ENCODE measurements around the gene NFATC4.
A peak's percentile ranks its signal among the peaks of the same experiment; 100 is the strongest.

The NFATC4 gene

GRCh38 chr14:24409192-24409591 is 41.2 kb downstream of the NFATC4 start:
- Histone ChIP-seq H3K4me3 (ENCODE audit: low read length) (no peak overlapping the region), H3K27ac (ENCODE audit: low read depth, low read length) (no peak overlapping the region), H3K79me1 (ENCODE audit: low read length) (no peaks in the 10 kb centered on the region), H3K9ac (ENCODE audit: low read length) (no peak overlapping the region), H3K18ac (ENCODE audit: low read length) (no peak overlapping the region), H3K23ac (ENCODE audit: low read length) (no peak overlapping the region), H3K4me2 (ENCODE audit: low read length) (no peak overlapping the region), H3K27me3 (ENCODE audit: insufficient read depth, low read length, poor library complexity) (no peaks in the 10 kb centered on the region), H2BK120ac (ENCODE audit: low read depth, low read length) (no peak overlapping the region), H2AK5ac (ENCODE audit: low read length) (no peak overlapping the region), H4K8ac (ENCODE audit: low read depth, low read length) (no peak overlapping the region), H3K36me3 (ENCODE audit: control insufficient read depth, insufficient read depth, low read length) (no peaks in the 10 kb centered on the region), H2BK5ac (ENCODE audit: low read length) (no peak overlapping the region), H3K79me2 (ENCODE audit: control insufficient read depth, insufficient read depth, low read length) (no peaks in the 10 kb centered on the region), H3K4me1 (ENCODE audit: control insufficient read depth, low read depth, low read length) (no peaks in the 10 kb centered on the region), H4K5ac (ENCODE audit: low read length) (no peak overlapping the region), H3K4ac (ENCODE audit: low read depth, low read length) (no peak overlapping the region), H3K56ac (ENCODE audit: low read length) (no peak overlapping the region), H2BK15ac (replicated peaks; ENCODE audit: low read depth) (no peak overlapping the region)
- DNase-seq: no peak
- no CpG with 5 or more reads among the region's 6 CpGs for WGBS (ENCODE audit: extremely low coverage, insufficient coverage, low lambda C conversion rate)

GRCh38 chr14:24409956-24410355 is 42.0 kb downstream of the NFATC4 start:
- Histone ChIP-seq H3K79me1 (ENCODE audit: low read length) (no peaks in the 10 kb centered on the region), H3K4me2 (ENCODE audit: low read length) (no peak overlapping the region), H3K9ac (ENCODE audit: low read length) (no peak overlapping the region), H4K5ac (ENCODE audit: low read length) (no peak overlapping the region), H2BK120ac (ENCODE audit: low read depth, low read length) (no peak overlapping the region), H2BK15ac (replicated peaks; ENCODE audit: low read depth) (no peak overlapping the region), H3K23ac (ENCODE audit: low read length) (no peak overlapping the region), H3K27ac (ENCODE audit: low read depth, low read length) (no peak overlapping the region), H3K79me2 (ENCODE audit: control insufficient read depth, insufficient read depth, low read length) (no peaks in the 10 kb centered on the region), H2BK5ac (ENCODE audit: low read length) (no peak overlapping the region), H3K4me3 (ENCODE audit: low read length) (no peak overlapping the region), H3K56ac (ENCODE audit: low read length) (no peak overlapping the region), H3K4me1 (ENCODE audit: control insufficient read depth, low read depth, low read length) (no peaks in the 10 kb centered on the region), H4K8ac (ENCODE audit: low read depth, low read length) (no peak overlapping the region), H3K4ac (ENCODE audit: low read depth, low read length) (no peak overlapping the region), H3K18ac (ENCODE audit: low read length) (no peak overlapping the region), H3K27me3 (ENCODE audit: insufficient read depth, low read length, poor library complexity) (no peaks in the 10 kb centered on the region), H3K36me3 (ENCODE audit: control insufficient read depth, insufficient read depth, low read length) (no peaks in the 10 kb centered on the region), H2AK5ac (ENCODE audit: low read length) (no peak overlapping the region)
- DNase-seq: no peak
- no CpG with 5 or more reads among the region's 10 CpGs for WGBS (ENCODE audit: extremely low coverage, insufficient coverage, low lambda C conversion rate)

DNA sequence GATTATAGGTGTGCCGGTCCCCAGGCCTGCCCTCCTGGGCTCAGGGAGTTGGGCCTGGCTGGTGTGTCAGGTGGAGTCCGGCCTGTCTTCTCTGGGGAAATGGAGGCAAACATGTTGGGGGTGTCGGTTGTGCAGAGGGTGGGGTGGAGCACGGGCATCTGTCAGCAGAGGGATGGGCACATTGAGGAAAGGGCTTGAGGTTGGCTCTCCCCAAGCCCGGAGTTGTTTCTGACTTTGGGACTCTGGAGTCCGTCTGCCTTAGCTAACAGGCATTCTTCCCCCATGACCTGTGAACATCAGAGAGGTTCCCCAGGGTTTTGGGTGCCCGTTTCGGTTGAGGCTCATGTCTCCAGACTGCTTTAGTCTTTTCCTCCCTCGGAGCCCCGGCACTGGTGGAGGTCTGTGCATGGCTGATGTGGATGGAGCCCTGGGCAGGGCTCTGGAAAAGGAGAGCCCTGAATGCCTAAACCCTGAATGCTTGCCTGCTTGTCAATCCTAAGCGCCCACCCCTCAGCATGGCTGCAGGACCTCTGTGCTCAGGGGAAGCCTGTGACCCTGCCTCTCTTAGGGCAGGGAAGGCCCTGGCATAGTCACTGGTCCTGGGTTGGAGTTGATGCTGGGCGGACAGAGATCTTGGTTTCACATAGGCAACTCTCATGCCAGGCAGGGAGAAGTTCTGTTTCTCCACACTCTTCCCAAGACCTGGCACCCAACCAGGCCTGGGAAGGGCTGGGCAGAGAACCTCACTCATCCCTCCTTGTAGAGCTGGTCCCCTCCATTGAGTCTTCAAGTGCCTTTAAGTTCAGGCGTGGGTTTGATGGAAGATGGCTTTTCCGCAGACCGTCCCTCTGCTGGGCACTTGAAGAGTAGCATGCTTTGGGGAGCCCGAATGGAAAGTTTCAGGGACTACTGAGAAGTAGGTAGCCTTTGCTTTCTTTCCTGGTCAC is 43.7 kb downstream of the NFATC4 start:
- H3K79me2 ChIP-seq (ENCODE audit: control insufficient read depth, insufficient read depth, low read length): no peaks in the 10 kb centered on the region
- no peak overlapping the region for H3K23ac ChIP-seq (ENCODE audit: low read length)
- no peak overlapping the region for H2AK5ac ChIP-seq (ENCODE audit: low read length)
- H3K36me3 ChIP-seq (ENCODE audit: control insufficient read depth, insufficient read depth, low read length): no peaks in the 10 kb centered on the region
- no peak overlapping the region for H2BK5ac ChIP-seq (ENCODE audit: low read length)
- no peak overlapping the region for H4K8ac ChIP-seq (ENCODE audit: low read depth, low read length)
- H2BK120ac ChIP-seq (ENCODE audit: low read depth, low read length): no peak overlapping the region
- no peak overlapping the region for H3K4me2 ChIP-seq (ENCODE audit: low read length)
- no CpG with 5 or more reads among the region's 16 CpGs for WGBS (ENCODE audit: extremely low coverage, insufficient coverage, low lambda C conversion rate)
- H3K56ac ChIP-seq (ENCODE audit: low read length): no peak overlapping the region
- H3K4me1 ChIP-seq (ENCODE audit: control insufficient read depth, low read depth, low read length): no peaks in the 10 kb centered on the region
- H3K4me3 ChIP-seq (ENCODE audit: low read length): no peak overlapping the region
- no peak overlapping the region for H3K27ac ChIP-seq (ENCODE audit: low read depth, low read length)
- DNase-seq: peak; percentile 72
- no peaks in the 10 kb centered on the region for H3K79me1 ChIP-seq (ENCODE audit: low read length)
- H4K5ac ChIP-seq (ENCODE audit: low read length): no peak overlapping the region
- H3K27me3 ChIP-seq (ENCODE audit: insufficient read depth, low read length, poor library complexity): no peaks in the 10 kb centered on the region
- no peak overlapping the region for H2BK15ac ChIP-seq (replicated peaks; ENCODE audit: low read depth)
- no peak overlapping the region for H3K9ac ChIP-seq (ENCODE audit: low read length)
- H3K18ac ChIP-seq (ENCODE audit: low read length): no peak overlapping the region
- H3K4ac ChIP-seq (ENCODE audit: low read depth, low read length): no peak overlapping the region

DNA sequence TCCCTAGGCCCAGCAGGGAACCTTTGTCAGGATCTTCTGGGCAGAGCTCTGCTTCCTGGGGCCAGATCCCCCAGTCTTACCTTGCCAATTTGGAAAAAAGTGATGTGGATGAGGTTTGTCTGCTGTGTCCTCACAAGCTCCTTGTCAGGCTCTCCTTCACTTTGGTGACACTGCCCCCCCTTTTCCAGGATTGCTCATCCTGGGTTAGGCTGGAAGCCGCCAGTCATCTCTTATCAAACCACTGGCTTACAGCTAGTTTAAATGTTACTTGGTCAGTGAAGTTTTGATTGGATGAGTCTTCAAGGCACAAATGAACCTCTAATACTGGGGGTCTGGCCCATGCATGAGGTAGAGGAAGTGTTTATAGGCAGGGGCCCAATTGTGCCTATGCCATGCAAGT is 46.1 kb downstream of the NFATC4 start:
- Histone ChIP-seq H2BK5ac (ENCODE audit: low read length) (no peak overlapping the region), H3K56ac (ENCODE audit: low read length) (no peak overlapping the region), H3K4me2 (ENCODE audit: low read length) (no peak overlapping the region), H3K23ac (ENCODE audit: low read length) (no peak overlapping the region), H3K4ac (ENCODE audit: low read depth, low read length) (no peak overlapping the region), H3K4me1 (ENCODE audit: control insufficient read depth, low read depth, low read length) (no peaks in the 10 kb centered on the region), H2BK120ac (ENCODE audit: low read depth, low read length) (no peak overlapping the region), H4K5ac (ENCODE audit: low read length) (no peak overlapping the region), H3K79me1 (ENCODE audit: low read length) (no peaks in the 10 kb centered on the region), H3K4me3 (ENCODE audit: low read length) (no peak overlapping the region), H3K27ac (ENCODE audit: low read depth, low read length) (no peak overlapping the region), H3K36me3 (ENCODE audit: control insufficient read depth, insufficient read depth, low read length) (no peaks in the 10 kb centered on the region), H3K27me3 (ENCODE audit: insufficient read depth, low read length, poor library complexity) (no peaks in the 10 kb centered on the region), H2BK15ac (replicated peaks; ENCODE audit: low read depth) (no peak overlapping the region), H4K8ac (ENCODE audit: low read depth, low read length) (no peak overlapping the region), H2AK5ac (ENCODE audit: low read length) (no peak overlapping the region), H3K79me2 (ENCODE audit: control insufficient read depth, insufficient read depth, low read length) (no peaks in the 10 kb centered on the region), H3K9ac (ENCODE audit: low read length) (no peak overlapping the region), H3K18ac (ENCODE audit: low read length) (no peak overlapping the region)
- WGBS (ENCODE audit: extremely low coverage, insufficient coverage, low lambda C conversion rate): no CpG with 5 or more reads among the region's 1 CpG
- DNase-seq: no peak

DNA sequence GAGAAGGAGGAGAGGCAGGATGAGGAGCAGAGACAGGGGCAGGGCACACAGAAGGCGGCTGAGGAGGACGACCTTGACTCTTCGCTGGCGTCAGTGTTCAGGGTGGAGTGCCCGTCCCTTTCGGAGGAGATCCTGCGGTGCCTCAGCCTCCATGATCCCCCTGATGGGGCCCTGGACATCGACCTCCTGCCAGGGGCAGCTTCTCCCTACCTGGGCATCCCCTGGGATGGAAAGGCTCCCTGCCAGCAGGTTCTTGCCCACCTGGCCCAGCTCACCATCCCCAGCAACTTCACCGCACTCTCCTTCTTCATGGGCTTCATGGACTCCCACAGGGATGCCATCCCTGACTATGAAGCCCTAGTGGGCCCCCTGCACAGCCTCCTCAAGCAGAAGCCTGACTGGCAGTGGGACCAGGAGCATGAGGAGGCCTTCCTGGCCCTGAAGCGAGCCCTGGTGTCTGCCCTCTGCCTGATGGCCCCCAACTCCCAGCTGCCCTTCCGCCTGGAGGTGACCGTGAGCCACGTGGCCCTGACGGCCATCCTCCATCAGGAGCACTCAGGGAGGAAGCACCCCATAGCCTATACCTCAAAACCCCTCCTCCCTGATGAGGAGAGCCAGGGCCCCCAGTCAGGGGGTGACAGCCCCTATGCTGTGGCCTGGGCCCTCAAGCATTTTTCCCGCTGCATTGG is 46.9 kb downstream of the NFATC4 start:
- Histone ChIP-seq H2BK15ac (replicated peaks; ENCODE audit: low read depth) (no peak overlapping the region), H3K4me1 (ENCODE audit: control insufficient read depth, low read depth, low read length) (no peaks in the 10 kb centered on the region), H3K56ac (ENCODE audit: low read length) (no peak overlapping the region), H3K27me3 (ENCODE audit: insufficient read depth, low read length, poor library complexity) (no peaks in the 10 kb centered on the region), H3K4me2 (ENCODE audit: low read length) (no peak overlapping the region), H3K79me1 (ENCODE audit: low read length) (no peaks in the 10 kb centered on the region), H3K23ac (ENCODE audit: low read length) (no peak overlapping the region), H3K4ac (ENCODE audit: low read depth, low read length) (no peak overlapping the region), H4K5ac (ENCODE audit: low read length) (no peak overlapping the region), H4K8ac (ENCODE audit: low read depth, low read length) (no peak overlapping the region), H2AK5ac (ENCODE audit: low read length) (no peak overlapping the region), H3K27ac (ENCODE audit: low read depth, low read length) (no peak overlapping the region), H3K79me2 (ENCODE audit: control insufficient read depth, insufficient read depth, low read length) (no peaks in the 10 kb centered on the region), H2BK5ac (ENCODE audit: low read length) (no peak overlapping the region), H3K4me3 (ENCODE audit: low read length) (no peak overlapping the region), H3K36me3 (ENCODE audit: control insufficient read depth, insufficient read depth, low read length) (no peaks in the 10 kb centered on the region), H3K18ac (ENCODE audit: low read length) (no peak overlapping the region), H3K9ac (ENCODE audit: low read length) (no peak overlapping the region), H2BK120ac (ENCODE audit: low read depth, low read length) (no peak overlapping the region)
- DNase-seq: no peak
- no CpG with 5 or more reads among the region's 15 CpGs for WGBS (ENCODE audit: extremely low coverage, insufficient coverage, low lambda C conversion rate)

Measured in mesendoderm (in vitro differentiated cells).